ENCODE data around the gene ADAMTS6.
A peak's percentile ranks its signal among the peaks of the same experiment; 100 is the strongest.
"Not testable (repeated sequence)": the region's sequence is repeated elsewhere in the genome, so short reads cannot be mapped to it uniquely, and the experiment has no call there.

Gene ADAMTS6

GRCh38 chr5:65481635-65482295 is at the start of gene ADAMTS6:
TSS of gene ADAMTS6 (minus strand) at chr5:65481920. CDS start at chr5:65473673, 8,247 bp downstream.
- DNase-seq, result peak; percentile 53

- no peak for DNase-seq
Measured at GRCh38 chr5:65530904-65531303, 49.2 kb upstream of the ADAMTS6 start.

GRCh38 chr5:65525726-65526125 is 44.0 kb upstream of the ADAMTS6 start:
- no peak for DNase-seq

GRCh38 chr5:65512170-65512937 is 30.6 kb upstream of the ADAMTS6 start:
- no peak for DNase-seq

GRCh38 chr5:65508978-65509377 is 27.3 kb upstream of the ADAMTS6 start:
- DNase-seq, result no peak

GRCh38 chr5:65506961-65507360 is 25.2 kb upstream of the ADAMTS6 start:
- DNase-seq, result no peak

- no peak for DNase-seq
Measured at GRCh38 chr5:65489119-65489518, 7.4 kb upstream of the ADAMTS6 start.

- DNase-seq, result not testable (repeated sequence)
Measured at GRCh38 chr5:65488038-65488687, 6.4 kb upstream of the ADAMTS6 start.

GRCh38 chr5:65486803-65487202 is 5.1 kb upstream of the ADAMTS6 start:
- not testable (repeated sequence) for DNase-seq

- DNase-seq, result no peak
Measured at GRCh38 chr5:65485405-65485804, 3.7 kb upstream of the ADAMTS6 start.

GRCh38 chr5:65483546-65484346 is 2.0 kb upstream of the ADAMTS6 start:
- DNase-seq, result no peak

- peak; percentile 17 for DNase-seq
Measured at GRCh38 chr5:65482736-65483545, 1.2 kb upstream of the ADAMTS6 start.

- DNase-seq, result no peak
Measured at GRCh38 chr5:65482296-65482735, 596 bp upstream of the ADAMTS6 start.

- DNase-seq, result no peak
Measured at GRCh38 chr5:65481171-65481581, 544 bp downstream of the ADAMTS6 start.

- no peak for DNase-seq
Measured at GRCh38 chr5:65480306-65480865, 1.3 kb downstream of the ADAMTS6 start.

- no peak for DNase-seq
Measured at GRCh38 chr5:65479527-65479926, 2.2 kb downstream of the ADAMTS6 start.

- DNase-seq, result no peak
Measured at GRCh38 chr5:65478336-65478735, 3.4 kb downstream of the ADAMTS6 start.

GRCh38 chr5:65475895-65476294 is 5.8 kb downstream of the ADAMTS6 start:
- no peak for DNase-seq

- DNase-seq, result no peak
Measured at GRCh38 chr5:65475336-65475735, 6.4 kb downstream of the ADAMTS6 start.

- no peak for DNase-seq
Measured at GRCh38 chr5:65474130-65474711, 7.5 kb downstream of the ADAMTS6 start.

- DNase-seq, result no peak
Measured at GRCh38 chr5:65468633-65469032, 13.1 kb downstream of the ADAMTS6 start.
